HG02870 (cell line): Measurements from ENCODE around the gene MSH2.

Experiments used
- ATAC-seq: cut with Tn5 transposase; IDR thresholded peaks from one replicate; pipeline ENCODE4 v1.9.1; 2021; ENCODE audit warnings: mild to moderate bottlenecking, moderate library complexity; ENCODE audit not compliant: unreplicated experiment

Gene MSH2

GRCh38 chr2:47530105-47530760 is 127.3 kb downstream of the MSH2 start:
- ATAC-seq: no peak

- ATAC-seq: no peak
These were observed 128.6 kb downstream of the MSH2 start for GRCh38 chr2:47531378-47532042.
